ENCODE data around the gene KLHL42. TPM values are rescaled to one million over a fixed set of nuclear protein-coding genes. Genes with fewer than 3 reads are reported as not detected.

Gene KLHL42
- polyA plus RNA-seq, 2 donors = 4.5 to 6.2 TPM

- no peaks in the 10 kb centered on the region for H3K4me1 ChIP-seq (ENCODE audit: control insufficient read depth in 2 of 2, insufficient read depth in 2 of 2, low read length in 1 of 2)
- 77 to 94% methylated on average over 3 of the region's 3 CpGs for WGBS, 2 donors
- H3K9me3 ChIP-seq (ENCODE audit: control insufficient read depth in 2 of 2, insufficient read depth in 1 of 2, low read depth in 1 of 2, low read length in 1 of 2) = no peaks in the 10 kb centered on the region
- H3K36me3 ChIP-seq (ENCODE audit: control insufficient read depth in 2 of 2, insufficient read depth in 2 of 2, low read length in 1 of 2) = peaks cover 0 to 6% of the 10 kb centered on the region in 2 donors
- H3K27me3 ChIP-seq (ENCODE audit: control insufficient read depth in 1 of 2, insufficient read depth in 2 of 2, low read length in 2 of 2) = no peaks in the 10 kb centered on the region
- no peak overlapping the region for H3K27ac ChIP-seq (ENCODE audit: low read depth in 2 of 2, low read length in 1 of 2)
- no peak overlapping the region for H3K4me3 ChIP-seq (ENCODE audit: low read depth in 1 of 2, low read length in 2 of 2)
Measured at GRCh38 chr12:27754795-27755194, 25.2 kb upstream of the KLHL42 start.

- no peaks in the 10 kb centered on the region for H3K9me3 ChIP-seq (ENCODE audit: control insufficient read depth in 2 of 2, insufficient read depth in 1 of 2, low read depth in 1 of 2, low read length in 1 of 2)
Measured at GRCh38 chr12:27756670-27757195, 23.3 kb upstream of the KLHL42 start.

GRCh38 chr12:27762757-27763156, 17.3 kb upstream of the KLHL42 start:
- 82 to 87% methylated on average over 2 of the region's 2 CpGs for WGBS, 2 donors
- no peak overlapping the region for H3K4me3 ChIP-seq (ENCODE audit: low read depth in 1 of 2, low read length in 2 of 2)
- H3K9me3 ChIP-seq (ENCODE audit: control insufficient read depth in 2 of 2, insufficient read depth in 1 of 2, low read depth in 1 of 2, low read length in 1 of 2) = no peaks in the 10 kb centered on the region
- no peaks in the 10 kb centered on the region for H3K4me1 ChIP-seq (ENCODE audit: control insufficient read depth in 2 of 2, insufficient read depth in 2 of 2, low read length in 1 of 2)
- H3K27ac ChIP-seq (ENCODE audit: low read depth in 2 of 2, low read length in 1 of 2) = no peak overlapping the region
- H3K36me3 ChIP-seq (ENCODE audit: control insufficient read depth in 2 of 2, insufficient read depth in 2 of 2, low read length in 1 of 2) = no peaks in the 10 kb centered on the region
- H3K27me3 ChIP-seq (ENCODE audit: control insufficient read depth in 1 of 2, insufficient read depth in 2 of 2, low read length in 2 of 2) = no peaks in the 10 kb centered on the region

More at GRCh38 chr12:27756670-27757195, 23.3 kb upstream of the KLHL42 start:
- Histone ChIP-seq H3K27ac (ENCODE audit: low read depth in 2 of 2, low read length in 1 of 2) (no peak overlapping the region), H3K36me3 (ENCODE audit: control insufficient read depth in 2 of 2, insufficient read depth in 2 of 2, low read length in 1 of 2) (peaks cover 0 to 6% of the 10 kb centered on the region in 2 donors), H3K27me3 (ENCODE audit: control insufficient read depth in 1 of 2, insufficient read depth in 2 of 2, low read length in 2 of 2) (no peaks in the 10 kb centered on the region), H3K4me1 (ENCODE audit: control insufficient read depth in 2 of 2, insufficient read depth in 2 of 2, low read length in 1 of 2) (no peaks in the 10 kb centered on the region), H3K4me3 (ENCODE audit: low read depth in 1 of 2, low read length in 2 of 2) (no peak overlapping the region)
- WGBS, 2 donors = 92 to 95% methylated on average over 7 of the region's 7 CpGs

- WGBS, 2 donors = 91 to 93% methylated on average over 3 of the region's 3 CpGs
- no peaks in the 10 kb centered on the region for H3K36me3 ChIP-seq (ENCODE audit: control insufficient read depth in 2 of 2, insufficient read depth in 2 of 2, low read length in 1 of 2)
Measured at GRCh38 chr12:27766587-27766986, 13.4 kb upstream of the KLHL42 start.

GRCh38 chr12:27769142-27769673, 10.8 kb upstream of the KLHL42 start:
- 61 to 70% methylated on average over 8 of the region's 8 CpGs for WGBS, 2 donors
- no peaks in the 10 kb centered on the region for H3K4me1 ChIP-seq (ENCODE audit: control insufficient read depth in 2 of 2, insufficient read depth in 2 of 2, low read length in 1 of 2)

More at GRCh38 chr12:27766587-27766986, 13.4 kb upstream of the KLHL42 start:
- Histone ChIP-seq H3K27me3 (ENCODE audit: control insufficient read depth in 1 of 2, insufficient read depth in 2 of 2, low read length in 2 of 2) (no peaks in the 10 kb centered on the region), H3K4me1 (ENCODE audit: control insufficient read depth in 2 of 2, insufficient read depth in 2 of 2, low read length in 1 of 2) (no peaks in the 10 kb centered on the region), H3K4me3 (ENCODE audit: low read depth in 1 of 2, low read length in 2 of 2) (no peak overlapping the region), H3K9me3 (ENCODE audit: control insufficient read depth in 2 of 2, insufficient read depth in 1 of 2, low read depth in 1 of 2, low read length in 1 of 2) (no peaks in the 10 kb centered on the region), H3K27ac (ENCODE audit: low read depth in 2 of 2, low read length in 1 of 2) (no peak overlapping the region)

GRCh38 chr12:27771481-27772327, 8.3 kb upstream of the KLHL42 start:
- no peak overlapping the region for H3K27ac ChIP-seq (ENCODE audit: low read depth in 2 of 2, low read length in 1 of 2)
- no peaks in the 10 kb centered on the region for H3K27me3 ChIP-seq (ENCODE audit: control insufficient read depth in 1 of 2, insufficient read depth in 2 of 2, low read length in 2 of 2)
- no peaks in the 10 kb centered on the region for H3K4me1 ChIP-seq (ENCODE audit: control insufficient read depth in 2 of 2, insufficient read depth in 2 of 2, low read length in 1 of 2)
- H3K4me3 ChIP-seq (ENCODE audit: low read depth in 1 of 2, low read length in 2 of 2) = no peak overlapping the region
- no peaks in the 10 kb centered on the region for H3K36me3 ChIP-seq (ENCODE audit: control insufficient read depth in 2 of 2, insufficient read depth in 2 of 2, low read length in 1 of 2)
- WGBS, 2 donors = 64 to 80% methylated on average over 3 of the region's 3 CpGs
- H3K9me3 ChIP-seq (ENCODE audit: control insufficient read depth in 2 of 2, insufficient read depth in 1 of 2, low read depth in 1 of 2, low read length in 1 of 2) = no peaks in the 10 kb centered on the region

More at GRCh38 chr12:27769142-27769673, 10.8 kb upstream of the KLHL42 start:
- no peak overlapping the region for H3K4me3 ChIP-seq (ENCODE audit: low read depth in 1 of 2, low read length in 2 of 2)
- no peaks in the 10 kb centered on the region for H3K36me3 ChIP-seq (ENCODE audit: control insufficient read depth in 2 of 2, insufficient read depth in 2 of 2, low read length in 1 of 2)
- no peak overlapping the region for H3K27ac ChIP-seq (ENCODE audit: low read depth in 2 of 2, low read length in 1 of 2)
- no peaks in the 10 kb centered on the region for H3K9me3 ChIP-seq (ENCODE audit: control insufficient read depth in 2 of 2, insufficient read depth in 1 of 2, low read depth in 1 of 2, low read length in 1 of 2)
- H3K27me3 ChIP-seq (ENCODE audit: control insufficient read depth in 1 of 2, insufficient read depth in 2 of 2, low read length in 2 of 2) = no peaks in the 10 kb centered on the region

- H3K36me3 ChIP-seq (ENCODE audit: control insufficient read depth in 2 of 2, insufficient read depth in 2 of 2, low read length in 1 of 2) = no peaks in the 10 kb centered on the region
- WGBS, 2 donors = 31 to 39% methylated on average over 5 of the region's 5 CpGs
- no peaks in the 10 kb centered on the region for H3K9me3 ChIP-seq (ENCODE audit: control insufficient read depth in 2 of 2, insufficient read depth in 1 of 2, low read depth in 1 of 2, low read length in 1 of 2)
- no peaks in the 10 kb centered on the region for H3K27me3 ChIP-seq (ENCODE audit: control insufficient read depth in 1 of 2, insufficient read depth in 2 of 2, low read length in 2 of 2)
- H3K27ac ChIP-seq (ENCODE audit: low read depth in 2 of 2, low read length in 1 of 2) = no peak overlapping the region
- no peaks in the 10 kb centered on the region for H3K4me1 ChIP-seq (ENCODE audit: control insufficient read depth in 2 of 2, insufficient read depth in 2 of 2, low read length in 1 of 2)
- no peak overlapping the region for H3K4me3 ChIP-seq (ENCODE audit: low read depth in 1 of 2, low read length in 2 of 2)
Measured at GRCh38 chr12:27772328-27773049, 7.5 kb upstream of the KLHL42 start.

GRCh38 chr12:27777141-27777540, 2.9 kb upstream of the KLHL42 start:
- Histone ChIP-seq H3K4me1 (ENCODE audit: control insufficient read depth in 2 of 2, insufficient read depth in 2 of 2, low read length in 1 of 2) (peaks cover 6 to 11% of the 10 kb centered on the region in 2 donors), H3K9me3 (ENCODE audit: control insufficient read depth in 2 of 2, insufficient read depth in 1 of 2, low read depth in 1 of 2, low read length in 1 of 2) (no peaks in the 10 kb centered on the region), H3K4me3 (ENCODE audit: low read depth in 1 of 2, low read length in 2 of 2) (no peak overlapping the region), H3K36me3 (ENCODE audit: control insufficient read depth in 2 of 2, insufficient read depth in 2 of 2, low read length in 1 of 2) (no peaks in the 10 kb centered on the region), H3K27me3 (ENCODE audit: control insufficient read depth in 1 of 2, insufficient read depth in 2 of 2, low read length in 2 of 2) (no peaks in the 10 kb centered on the region), H3K27ac (ENCODE audit: low read depth in 2 of 2, low read length in 1 of 2) (no peak overlapping the region)
- WGBS, 2 donors = 86 to 89% methylated on average over 5 of the region's 5 CpGs

GRCh38 chr12:27778206-27778605, 1.8 kb upstream of the KLHL42 start:
- H3K4me1 ChIP-seq (ENCODE audit: control insufficient read depth in 2 of 2, insufficient read depth in 2 of 2, low read length in 1 of 2) = peaks cover 6 to 11% of the 10 kb centered on the region in 2 donors
- H3K27ac ChIP-seq (ENCODE audit: low read depth in 2 of 2, low read length in 1 of 2) = no peak overlapping the region
- H3K9me3 ChIP-seq (ENCODE audit: control insufficient read depth in 2 of 2, insufficient read depth in 1 of 2, low read depth in 1 of 2, low read length in 1 of 2) = no peaks in the 10 kb centered on the region
- 64 to 66% methylated on average over 1 of the region's 1 CpG for WGBS, 2 donors
- H3K27me3 ChIP-seq (ENCODE audit: control insufficient read depth in 1 of 2, insufficient read depth in 2 of 2, low read length in 2 of 2) = no peaks in the 10 kb centered on the region
- H3K36me3 ChIP-seq (ENCODE audit: control insufficient read depth in 2 of 2, insufficient read depth in 2 of 2, low read length in 1 of 2) = no peaks in the 10 kb centered on the region
- H3K4me3 ChIP-seq (ENCODE audit: low read depth in 1 of 2, low read length in 2 of 2) = no peak overlapping the region
